Panc1 (cell line): ENCODE data around the gene CNPY2.

Source experiments
- POLR2AphosphoS5 ChIP-seq: IDR thresholded peaks from 2 replicates; pipeline ENCODE4 v1.6.1; 2012; ENCODE audit warnings: mild to moderate bottlenecking, low read depth, low read length, moderate library complexity
- SIN3A ChIP-seq: IDR thresholded peaks from 2 replicates; pipeline ENCODE4 v1.6.1; 2012; ENCODE audit warnings: low read depth, mild to moderate bottlenecking, low read length, moderate library complexity, borderline replicate concordance; ENCODE audit not compliant: insufficient read depth
- TCF7L2 ChIP-seq: IDR thresholded peaks from 2 replicates; pipeline ENCODE4 v1.6.1; 2011; ENCODE audit warnings: mild to moderate bottlenecking, low read depth, low read length, inconsistent platforms
- TF ChIP-seq, protein P1 (sequence below): fragments of 450-650 bp; IDR thresholded peaks from 2 replicates; pipeline ENCODE4 v1.5.1; 2017; ENCODE audit warnings: mild to moderate bottlenecking
- TF ChIP-seq, protein P2 (sequence below), 2 experiments: IDR thresholded peaks; 2 replicates each; pipeline ENCODE4 v1.6.1; 2011 to 2012; ENCODE audit warnings: low read depth in 2 of 2, control low read depth in 1 of 2, low read length in 1 of 2, mild to moderate bottlenecking in 1 of 2, moderate library complexity in 1 of 2; ENCODE audit not compliant: insufficient read depth in 1 of 2

DNA sequence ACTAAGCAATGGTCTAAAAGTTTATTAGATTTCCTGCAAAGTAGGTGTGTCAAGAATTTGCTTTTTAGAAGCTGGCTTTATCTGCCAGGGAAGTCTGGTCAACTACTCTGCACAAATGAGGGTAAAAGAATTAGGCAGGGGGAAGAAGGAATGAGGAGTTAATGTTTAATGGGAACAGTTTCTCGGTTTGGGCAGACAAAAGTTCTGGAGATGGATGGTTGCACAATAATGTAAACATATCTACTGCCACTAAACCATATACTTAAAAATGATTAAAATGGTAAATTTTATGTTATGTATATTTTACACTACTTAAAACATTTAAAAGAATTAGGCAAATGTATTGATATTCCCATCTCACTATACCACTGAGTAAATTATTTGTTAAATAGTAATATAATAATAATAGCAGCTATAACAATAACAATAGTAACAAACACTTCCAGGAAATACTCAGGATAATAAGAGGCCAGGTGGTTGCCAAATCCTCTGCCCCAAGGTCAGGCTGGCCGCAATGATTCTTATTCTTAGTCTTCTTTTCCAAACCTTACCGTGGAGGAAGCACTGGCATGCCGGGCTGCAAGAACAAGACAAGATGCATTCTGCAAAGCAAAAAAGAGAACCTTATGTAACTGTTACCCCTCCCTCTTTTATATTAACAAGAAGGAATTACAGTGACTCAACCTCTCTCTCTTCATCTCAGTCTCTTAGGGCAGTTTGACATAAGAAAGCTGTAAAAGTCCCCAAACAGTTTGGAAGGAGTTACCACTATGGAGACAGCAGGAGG lies 29.6 kb downstream of the CNPY2 start:
- TF ChIP-seq, protein P1, sequence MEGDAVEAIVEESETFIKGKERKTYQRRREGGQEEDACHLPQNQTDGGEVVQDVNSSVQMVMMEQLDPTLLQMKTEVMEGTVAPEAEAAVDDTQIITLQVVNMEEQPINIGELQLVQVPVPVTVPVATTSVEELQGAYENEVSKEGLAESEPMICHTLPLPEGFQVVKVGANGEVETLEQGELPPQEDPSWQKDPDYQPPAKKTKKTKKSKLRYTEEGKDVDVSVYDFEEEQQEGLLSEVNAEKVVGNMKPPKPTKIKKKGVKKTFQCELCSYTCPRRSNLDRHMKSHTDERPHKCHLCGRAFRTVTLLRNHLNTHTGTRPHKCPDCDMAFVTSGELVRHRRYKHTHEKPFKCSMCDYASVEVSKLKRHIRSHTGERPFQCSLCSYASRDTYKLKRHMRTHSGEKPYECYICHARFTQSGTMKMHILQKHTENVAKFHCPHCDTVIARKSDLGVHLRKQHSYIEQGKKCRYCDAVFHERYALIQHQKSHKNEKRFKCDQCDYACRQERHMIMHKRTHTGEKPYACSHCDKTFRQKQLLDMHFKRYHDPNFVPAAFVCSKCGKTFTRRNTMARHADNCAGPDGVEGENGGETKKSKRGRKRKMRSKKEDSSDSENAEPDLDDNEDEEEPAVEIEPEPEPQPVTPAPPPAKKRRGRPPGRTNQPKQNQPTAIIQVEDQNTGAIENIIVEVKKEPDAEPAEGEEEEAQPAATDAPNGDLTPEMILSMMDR, result no peak
- TF ChIP-seq POLR2AphosphoS5, result no peak
- TF ChIP-seq TCF7L2, result no peak
- TF ChIP-seq, protein P2, sequence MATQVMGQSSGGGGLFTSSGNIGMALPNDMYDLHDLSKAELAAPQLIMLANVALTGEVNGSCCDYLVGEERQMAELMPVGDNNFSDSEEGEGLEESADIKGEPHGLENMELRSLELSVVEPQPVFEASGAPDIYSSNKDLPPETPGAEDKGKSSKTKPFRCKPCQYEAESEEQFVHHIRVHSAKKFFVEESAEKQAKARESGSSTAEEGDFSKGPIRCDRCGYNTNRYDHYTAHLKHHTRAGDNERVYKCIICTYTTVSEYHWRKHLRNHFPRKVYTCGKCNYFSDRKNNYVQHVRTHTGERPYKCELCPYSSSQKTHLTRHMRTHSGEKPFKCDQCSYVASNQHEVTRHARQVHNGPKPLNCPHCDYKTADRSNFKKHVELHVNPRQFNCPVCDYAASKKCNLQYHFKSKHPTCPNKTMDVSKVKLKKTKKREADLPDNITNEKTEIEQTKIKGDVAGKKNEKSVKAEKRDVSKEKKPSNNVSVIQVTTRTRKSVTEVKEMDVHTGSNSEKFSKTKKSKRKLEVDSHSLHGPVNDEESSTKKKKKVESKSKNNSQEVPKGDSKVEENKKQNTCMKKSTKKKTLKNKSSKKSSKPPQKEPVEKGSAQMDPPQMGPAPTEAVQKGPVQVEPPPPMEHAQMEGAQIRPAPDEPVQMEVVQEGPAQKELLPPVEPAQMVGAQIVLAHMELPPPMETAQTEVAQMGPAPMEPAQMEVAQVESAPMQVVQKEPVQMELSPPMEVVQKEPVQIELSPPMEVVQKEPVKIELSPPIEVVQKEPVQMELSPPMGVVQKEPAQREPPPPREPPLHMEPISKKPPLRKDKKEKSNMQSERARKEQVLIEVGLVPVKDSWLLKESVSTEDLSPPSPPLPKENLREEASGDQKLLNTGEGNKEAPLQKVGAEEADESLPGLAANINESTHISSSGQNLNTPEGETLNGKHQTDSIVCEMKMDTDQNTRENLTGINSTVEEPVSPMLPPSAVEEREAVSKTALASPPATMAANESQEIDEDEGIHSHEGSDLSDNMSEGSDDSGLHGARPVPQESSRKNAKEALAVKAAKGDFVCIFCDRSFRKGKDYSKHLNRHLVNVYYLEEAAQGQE (IDR thresholded peaks at IDR 0.05; ENCODE audit: insufficient read depth in 1 of 2, low read depth in 2 of 2, low read length in 1 of 2), result no peak
- TF ChIP-seq SIN3A, result no peak
